Measurements from ENCODE around the gene NRBF2. TPM values are rescaled to one million over a fixed set of nuclear protein-coding genes. Genes with fewer than 3 reads are reported as not detected.
A peak's percentile ranks its signal among the peaks of the same experiment; 100 is the strongest.

Gene NRBF2
- total RNA-seq, 1 donor from 2014 or later, result 31.0 TPM

DNA sequence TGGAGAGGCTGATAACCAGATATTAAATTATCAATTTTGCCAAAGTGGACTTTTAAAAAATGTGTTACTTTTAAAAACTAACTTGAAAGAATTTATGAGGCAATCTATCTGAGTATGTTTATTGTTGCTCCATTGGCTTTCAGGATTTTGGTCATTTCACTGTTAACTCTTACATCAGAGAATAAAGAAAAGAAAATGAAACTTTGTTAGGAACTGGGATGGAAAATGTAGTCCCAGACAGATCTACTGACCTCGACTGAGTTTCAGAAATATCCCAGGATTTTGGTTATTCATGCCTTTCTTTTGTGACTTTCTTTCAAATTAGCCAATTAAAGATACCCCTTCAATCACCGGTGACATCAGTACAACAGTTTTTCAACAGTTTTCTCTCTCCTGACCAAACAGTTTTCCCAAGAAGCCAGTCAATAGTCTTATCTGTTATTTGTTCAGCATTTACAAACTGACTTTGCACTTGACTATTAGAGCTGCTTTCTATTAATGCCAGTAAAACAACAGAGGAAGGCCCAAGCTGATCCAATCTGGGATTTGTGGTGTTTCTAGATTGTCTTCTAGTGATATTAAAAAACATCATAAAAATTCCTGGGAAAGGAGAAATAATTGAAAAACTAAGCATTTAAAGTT is 35.8 kb downstream of the NRBF2 start:
- no peaks in the 10 kb centered on the region for H3K36me3 Mint-ChIP-seq (ENCODE audit: unreplicated experiment)
- no peak for DNase-seq
- H3K4me3 Mint-ChIP-seq (ENCODE audit: unreplicated experiment), result no peak overlapping the region
- H3K9me3 Mint-ChIP-seq (ENCODE audit: unreplicated experiment), result no peaks in the 10 kb centered on the region
- H3K27me3 Mint-ChIP-seq (ENCODE audit: unreplicated experiment), result peaks cover 1% of the 10 kb centered on the region
- no peak overlapping the region for H3K27ac Mint-ChIP-seq (ENCODE audit: unreplicated experiment)
- H3K4me1 Mint-ChIP-seq (ENCODE audit: low read depth, unreplicated experiment), result peaks cover 5% of the 10 kb centered on the region
- TF ChIP-seq, protein P1, sequence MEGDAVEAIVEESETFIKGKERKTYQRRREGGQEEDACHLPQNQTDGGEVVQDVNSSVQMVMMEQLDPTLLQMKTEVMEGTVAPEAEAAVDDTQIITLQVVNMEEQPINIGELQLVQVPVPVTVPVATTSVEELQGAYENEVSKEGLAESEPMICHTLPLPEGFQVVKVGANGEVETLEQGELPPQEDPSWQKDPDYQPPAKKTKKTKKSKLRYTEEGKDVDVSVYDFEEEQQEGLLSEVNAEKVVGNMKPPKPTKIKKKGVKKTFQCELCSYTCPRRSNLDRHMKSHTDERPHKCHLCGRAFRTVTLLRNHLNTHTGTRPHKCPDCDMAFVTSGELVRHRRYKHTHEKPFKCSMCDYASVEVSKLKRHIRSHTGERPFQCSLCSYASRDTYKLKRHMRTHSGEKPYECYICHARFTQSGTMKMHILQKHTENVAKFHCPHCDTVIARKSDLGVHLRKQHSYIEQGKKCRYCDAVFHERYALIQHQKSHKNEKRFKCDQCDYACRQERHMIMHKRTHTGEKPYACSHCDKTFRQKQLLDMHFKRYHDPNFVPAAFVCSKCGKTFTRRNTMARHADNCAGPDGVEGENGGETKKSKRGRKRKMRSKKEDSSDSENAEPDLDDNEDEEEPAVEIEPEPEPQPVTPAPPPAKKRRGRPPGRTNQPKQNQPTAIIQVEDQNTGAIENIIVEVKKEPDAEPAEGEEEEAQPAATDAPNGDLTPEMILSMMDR (IDR thresholded peaks at IDR 0.05; ENCODE audit: partially characterized antibody, unreplicated experiment), result no peak

DNA sequence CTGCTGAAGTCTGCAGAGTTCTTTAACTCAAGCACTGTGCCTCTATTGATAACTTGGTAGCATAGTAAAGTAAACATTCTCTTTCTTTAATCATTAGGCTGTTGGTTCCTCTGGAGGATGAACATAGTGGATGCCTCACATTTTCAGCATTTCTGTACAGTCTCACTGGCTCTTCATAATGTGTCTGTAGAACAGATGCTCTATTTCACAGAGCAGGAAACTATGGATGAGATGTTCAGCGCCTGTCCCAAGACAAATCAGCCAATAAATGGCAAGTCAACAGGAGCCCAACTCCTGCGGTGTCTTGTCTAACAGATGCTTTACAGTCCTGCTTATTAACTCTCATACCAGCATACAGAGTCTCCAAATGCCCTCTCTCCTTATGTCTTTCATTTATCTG is 36.5 kb downstream of the NRBF2 start:
- H3K9me3 Mint-ChIP-seq (ENCODE audit: unreplicated experiment), result peaks cover 2% of the 10 kb centered on the region
- DNase-seq, result no peak
- H3K36me3 Mint-ChIP-seq (ENCODE audit: unreplicated experiment), result no peaks in the 10 kb centered on the region
- no peak overlapping the region for H3K27ac Mint-ChIP-seq (ENCODE audit: unreplicated experiment)
- peaks cover 5% of the 10 kb centered on the region for H3K4me1 Mint-ChIP-seq (ENCODE audit: low read depth, unreplicated experiment)
- TF ChIP-seq, protein P1 (IDR thresholded peaks at IDR 0.05; ENCODE audit: partially characterized antibody, unreplicated experiment), result no peak
- H3K27me3 Mint-ChIP-seq (ENCODE audit: unreplicated experiment), result peaks cover 1% of the 10 kb centered on the region
- H3K4me3 Mint-ChIP-seq (ENCODE audit: unreplicated experiment), result no peak overlapping the region

DNA sequence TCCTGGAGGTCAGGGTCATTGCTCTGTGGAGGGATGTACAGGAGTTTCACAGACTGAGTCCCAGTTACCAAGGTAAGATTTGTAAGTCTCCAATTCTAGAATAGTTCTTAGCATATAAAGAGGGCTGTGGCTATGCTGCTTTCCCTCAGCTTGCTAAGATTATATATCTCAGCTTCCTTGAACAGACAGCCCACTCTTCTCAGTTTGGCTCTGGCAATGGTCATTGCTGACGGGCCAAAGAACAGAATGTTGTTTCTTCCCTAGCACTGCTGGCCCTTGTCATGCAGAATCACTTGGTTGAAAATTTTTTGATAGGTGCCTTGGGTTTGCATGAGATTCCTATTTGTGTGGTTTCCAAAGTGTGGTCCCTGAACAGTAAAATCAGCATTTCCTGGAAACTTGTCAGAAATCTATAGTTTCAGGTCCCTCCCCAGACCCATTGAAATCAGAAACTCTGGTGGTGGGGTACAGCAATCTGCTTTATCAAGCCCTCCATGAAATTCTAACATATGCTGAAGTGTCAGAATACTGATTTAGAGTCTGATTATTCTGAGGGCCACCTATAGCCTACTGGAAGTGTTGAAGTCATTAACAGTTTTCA is 38.2 kb downstream of the NRBF2 start:
- H3K27me3 Mint-ChIP-seq (ENCODE audit: unreplicated experiment), result peaks cover 1% of the 10 kb centered on the region
- H3K4me1 Mint-ChIP-seq (ENCODE audit: low read depth, unreplicated experiment), result peaks cover 5% of the 10 kb centered on the region
- DNase-seq, result no peak
- no peak overlapping the region for H3K4me3 Mint-ChIP-seq (ENCODE audit: unreplicated experiment)
- H3K36me3 Mint-ChIP-seq (ENCODE audit: unreplicated experiment), result no peaks in the 10 kb centered on the region
- H3K27ac Mint-ChIP-seq (ENCODE audit: unreplicated experiment), result peak overlapping the region; percentile 25
- peaks cover 2% of the 10 kb centered on the region for H3K9me3 Mint-ChIP-seq (ENCODE audit: unreplicated experiment)
- TF ChIP-seq, protein P1 (IDR thresholded peaks at IDR 0.05; ENCODE audit: partially characterized antibody, unreplicated experiment), result no peak

DNA sequence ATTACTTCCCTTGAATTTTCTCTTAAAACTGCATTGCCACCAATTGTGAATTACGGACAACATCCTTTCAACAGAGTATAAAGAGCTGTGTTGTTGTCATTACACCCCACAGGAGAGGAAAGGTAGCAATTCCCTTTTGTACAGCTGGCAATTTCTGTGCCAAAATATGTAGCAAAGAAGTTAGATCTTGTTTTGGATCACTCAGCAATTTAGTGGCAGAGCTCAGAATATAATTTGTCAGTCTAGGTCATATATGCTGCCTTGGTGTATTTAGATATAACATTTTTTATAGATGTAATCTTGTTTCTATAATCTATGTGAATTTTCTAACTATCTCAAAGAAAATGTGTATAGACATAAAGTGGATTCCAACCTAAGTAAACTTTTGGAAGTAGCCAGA is 38.8 kb downstream of the NRBF2 start:
- DNase-seq, result no peak
- Mint-ChIP-seq H3K4me1 (ENCODE audit: low read depth, unreplicated experiment) (peaks cover 5% of the 10 kb centered on the region), H3K27ac (ENCODE audit: unreplicated experiment) (no peak overlapping the region), H3K36me3 (ENCODE audit: unreplicated experiment) (no peaks in the 10 kb centered on the region), H3K9me3 (ENCODE audit: unreplicated experiment) (peaks cover 2% of the 10 kb centered on the region), H3K4me3 (ENCODE audit: unreplicated experiment) (no peak overlapping the region), H3K27me3 (ENCODE audit: unreplicated experiment) (peaks cover 1% of the 10 kb centered on the region)
- TF ChIP-seq, protein P1 (IDR thresholded peaks at IDR 0.05; ENCODE audit: partially characterized antibody, unreplicated experiment), result no peak

DNA sequence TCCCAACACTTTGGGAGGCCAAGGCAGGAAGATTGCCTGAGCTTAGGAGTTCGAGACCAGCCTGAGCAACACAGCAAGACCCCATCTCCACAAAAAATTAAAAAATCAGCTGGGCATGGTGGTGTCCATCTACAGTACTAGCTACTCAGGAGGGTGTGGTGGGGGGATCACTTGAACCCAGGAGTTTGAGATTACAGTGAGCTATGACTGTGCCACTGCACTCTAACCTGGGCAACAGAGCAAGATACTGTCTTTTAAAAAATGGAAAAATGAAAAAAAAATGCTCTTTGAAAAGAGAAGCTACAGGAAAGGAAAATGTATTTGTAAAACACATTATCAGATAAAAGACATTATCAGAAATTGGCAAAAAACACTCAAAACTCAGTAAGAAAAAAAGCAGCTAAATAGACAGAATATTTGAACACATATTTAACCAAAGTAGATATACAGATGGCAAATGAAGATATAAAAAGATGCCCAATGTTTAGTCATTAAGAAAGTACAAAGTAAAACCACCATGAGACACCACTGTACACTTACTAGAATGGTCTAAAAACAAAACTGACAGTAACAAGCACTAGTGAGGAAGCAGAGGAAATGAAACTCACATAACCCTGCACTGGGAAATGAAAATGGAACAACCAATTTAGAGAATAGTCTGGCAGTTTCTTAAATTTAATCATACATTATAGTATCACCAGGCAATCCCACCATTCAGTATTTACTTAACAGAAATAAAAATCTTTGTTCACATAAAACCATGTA is 40.5 kb downstream of the NRBF2 start:
- peaks cover 4% of the 10 kb centered on the region for H3K9me3 Mint-ChIP-seq (ENCODE audit: unreplicated experiment)
- TF ChIP-seq, protein P1 (IDR thresholded peaks at IDR 0.05; ENCODE audit: partially characterized antibody, unreplicated experiment), result no peak
- peaks cover 1% of the 10 kb centered on the region for H3K27me3 Mint-ChIP-seq (ENCODE audit: unreplicated experiment)
- no peak overlapping the region for H3K27ac Mint-ChIP-seq (ENCODE audit: unreplicated experiment)
- H3K4me1 Mint-ChIP-seq (ENCODE audit: low read depth, unreplicated experiment), result peaks cover 3% of the 10 kb centered on the region
- no peaks in the 10 kb centered on the region for H3K36me3 Mint-ChIP-seq (ENCODE audit: unreplicated experiment)
- H3K4me3 Mint-ChIP-seq (ENCODE audit: unreplicated experiment), result no peak overlapping the region
- DNase-seq, result no peak
